GM12878 (cell line): ENCODE results near the gene SFXN5. TPM values are rescaled to one million over a fixed set of nuclear protein-coding genes. Genes with fewer than 3 reads are reported as not detected.

ENCODE experiments used
- ATAC-seq: fragments of 200-7000 bp; cut with Tn5 transposase; 3 replicates; pipeline ENCODE4 v1.9.1; 2020; ENCODE audit warnings: mild to moderate bottlenecking, moderate library complexity
- BruUV-seq: library from RNA; stranded (reverse); fragments of 400-500 nt; replicated peaks from 2 replicates; lab custom pipeline; 2021; lab: Mats Ljungman, UMichigan
- CTCF ChIA-PET: fragments of 300-600 bp; sonication (Branson Sonifier 250); formaldehyde crosslinking; extraction: SDS; loops from one replicate; lab custom pipeline; 2021; ENCODE audit warnings: inconsistent platforms; lab: Yijun Ruan, JAX
- POLR2A ChIA-PET: fragments of 350-600 bp; formaldehyde crosslinking; extraction: SDS; loops from one replicate; lab custom pipeline; 2021; ENCODE audit warnings: inconsistent platforms; lab: Charles Lee
- RAD21 ChIA-PET: fragments of 300-600 bp; sonication (Branson Sonifier 250); formaldehyde crosslinking; loops from one replicate; lab custom pipeline; 2023; ENCODE audit warnings: antibody characterized with exemption; ENCODE audit not compliant: unreplicated experiment; lab: Charles Lee
- SMC1A ChIA-PET: fragments of 300-600 bp; sonication (Branson Sonifier 250); formaldehyde crosslinking; loops from one replicate; lab custom pipeline; 2023; ENCODE audit not compliant: unreplicated experiment, uncharacterized antibody; lab: Charles Lee
- DNase-seq: peaks from one replicate; pipeline ENCODE4 v3.0.0-alpha.2; 2011; ENCODE audit warnings: low read depth, low spot score
- FAIRE-seq: peaks from 3 replicates; lab custom pipeline; 2011; peaks lifted over from hg19 to GRCh38; lab: Jason Lieb, UNC
- H2AFZ ChIP-seq: 2 replicates; pipeline ENCODE4 v1.6.0; 2011; ENCODE audit warnings: low read depth, low read length, control low read depth; ENCODE audit not compliant: control insufficient read depth
- H3K27ac ChIP-seq: 2 replicates; pipeline ENCODE4 v1.5.1; 2011; ENCODE audit warnings: control low read depth; ENCODE audit not compliant: control insufficient read depth, insufficient read depth
- H3K27me3 ChIP-seq, 2 experiments: replicated peaks in 1 of 2; 2 replicates each; pipeline versions ENCODE4 v1.6.0 to v1.6.1; 2011; ENCODE audit warnings: low read length in 1 of 2; ENCODE audit not compliant: control insufficient read depth in 2 of 2, insufficient read depth in 2 of 2
- H3K36me3 ChIP-seq, 2 experiments: 2 replicates each; pipeline ENCODE4 v1.5.1; 2011; ENCODE audit warnings: low read length in 1 of 2; ENCODE audit not compliant: control insufficient read depth in 2 of 2, insufficient read depth in 2 of 2
- H3K4me1 ChIP-seq: 2 replicates; pipeline ENCODE4 v1.6.1; 2011; ENCODE audit warnings: mild to moderate bottlenecking, low read length, moderate library complexity, mixed read lengths; ENCODE audit not compliant: control insufficient read depth, insufficient read depth
- H3K4me2 ChIP-seq: 2 replicates; pipeline ENCODE4 v1.6.0; 2011; ENCODE audit warnings: control low read depth; ENCODE audit not compliant: control insufficient read depth, insufficient read depth
- H3K4me3 ChIP-seq: fragments of 200-600 bp; sonication (generic); 2 replicates; pipeline ENCODE4 v1.5.1; 2016
- H3K79me2 ChIP-seq: 2 replicates; pipeline ENCODE4 v1.6.0; 2011; ENCODE audit warnings: low read length; ENCODE audit not compliant: control insufficient read depth, insufficient read depth
- H3K9ac ChIP-seq: 2 replicates; pipeline ENCODE4 v1.8.0; 2011; ENCODE audit warnings: low read length, control low read depth, mixed read lengths; ENCODE audit not compliant: control insufficient read depth, insufficient read depth
- H3K9me3 ChIP-seq: replicated peaks from 3 replicates; pipeline ENCODE4 v1.5.1; 2011; ENCODE audit warnings: mild to moderate bottlenecking, low read length; ENCODE audit not compliant: control insufficient read depth, insufficient read depth
- H4K20me1 ChIP-seq: 2 replicates; pipeline ENCODE4 v1.6.0; 2011; ENCODE audit not compliant: control insufficient read depth, insufficient read depth
- ATF2 ChIP-seq: IDR thresholded peaks from 2 replicates; pipeline ENCODE4 v1.6.1; 2012; ENCODE audit warnings: low read length, inconsistent platforms
- BACH1 ChIP-seq: fragments of 450-650 bp; IDR thresholded peaks from 2 replicates; pipeline ENCODE4 v1.6.1; 2017; ENCODE audit warnings: mild to moderate bottlenecking, borderline replicate concordance
- CBX5 ChIP-seq: sonication (generic); IDR thresholded peaks from 2 replicates; pipeline ENCODE4 v1.6.1; 2016; ENCODE audit warnings: low read depth, moderate library complexity, mild to moderate bottlenecking, inconsistent platforms
- ETV6 ChIP-seq, 2 experiments: fragments of 450-650 bp in 1 of 2; IDR thresholded peaks in 1 of 2; conservative IDR thresholded peaks in 1 of 2; 2 replicates each; pipeline ENCODE4 v1.6.1; 2014; ENCODE audit warnings: antibody characterized with exemption in 1 of 2, borderline replicate concordance in 1 of 2, low read depth in 1 of 2, mild to moderate bottlenecking in 1 of 2, moderate library complexity in 1 of 2
- LARP7 ChIP-seq: fragments of 450-650 bp; IDR thresholded peaks from 2 replicates; pipeline ENCODE4 v1.6.1; 2017; ENCODE audit warnings: mild to moderate bottlenecking
- MAX ChIP-seq: IDR thresholded peaks from 2 replicates; pipeline ENCODE4 v1.6.1; 2012; ENCODE audit warnings: low read depth, low read length, improper control_type of control experiment
- MTA3 ChIP-seq: IDR thresholded peaks from 2 replicates; pipeline ENCODE4 v1.6.1; 2012; ENCODE audit warnings: low read length, inconsistent platforms, borderline replicate concordance
- MYB ChIP-seq: fragments of 150-350 bp; IDR thresholded peaks from 2 replicates; pipeline ENCODE4 v1.6.1; 2014; ENCODE audit warnings: mild to moderate bottlenecking, low read depth, low read length, borderline replicate concordance
- NFIC ChIP-seq: IDR thresholded peaks from 2 replicates; pipeline ENCODE4 v1.6.1; 2012; ENCODE audit warnings: low read depth, mild to moderate bottlenecking, inconsistent platforms, low read length, moderate library complexity
- NFYB ChIP-seq: IDR thresholded peaks from 2 replicates; pipeline ENCODE4 v1.6.1; 2011; ENCODE audit warnings: low read depth, mild to moderate bottlenecking, low read length, improper control_type of control experiment, moderate library complexity; ENCODE audit not compliant: insufficient read depth
- POLR2AphosphoS5 ChIP-seq: IDR thresholded peaks from 2 replicates; pipeline ENCODE4 v1.6.1; 2011; ENCODE audit warnings: mild to moderate bottlenecking, low read length, inconsistent platforms
- RELA ChIP-seq: fragments of 450-650 bp; IDR thresholded peaks from 2 replicates; pipeline ENCODE4 v1.8.0; 2014; ENCODE audit warnings: borderline replicate concordance; ENCODE audit not compliant: partially characterized antibody
- STAT3 ChIP-seq: IDR thresholded peaks from 2 replicates; pipeline ENCODE4 v1.6.1; 2011; ENCODE audit warnings: low read depth, low read length, improper control_type of control experiment
- USF1 ChIP-seq: IDR thresholded peaks from 2 replicates; pipeline ENCODE4 v1.6.1; 2011; ENCODE audit warnings: borderline replicate concordance, low read depth, mild to moderate bottlenecking, moderate library complexity, mixed read lengths, low read length; ENCODE audit not compliant: insufficient read depth; ENCODE audit errors: extremely low read length
- ZNF217 ChIP-seq: fragments of 450-650 bp; IDR thresholded peaks from 2 replicates; pipeline ENCODE4 v1.6.1; 2017; ENCODE audit warnings: antibody characterized with exemption, mild to moderate bottlenecking
- WGBS: methylation state at CpG from one replicate; pipeline ENCODE4 v1.1.6; 2016; ENCODE audit warnings: low lambda C conversion rate; ENCODE audit not compliant: insufficient replicate concordance, insufficient coverage; ENCODE audit errors: missing lambda C conversion rate; 5-methylcytosine and 5-hydroxymethylcytosine counted together
- in situ Hi-C: fragments of 300-500 bp; cut with MboI; formaldehyde crosslinking; loops from 9 replicates; pipeline ENCODE4 v1.14.3; 2018; ENCODE audit warnings: mixed read lengths
- intact Hi-C: fragments of 100-400 bp; cut with micrococcal nuclease; formaldehyde crosslinking; loops from one replicate; pipeline ENCODE4 v1.14.2; 2022; ENCODE audit not compliant: unreplicated experiment
- polyA plus RNA-seq, 11 experiments: library from polyadenylated mRNA; depleted of rRNA in 4 of 11; unstranded in 6 of 11; stranded (reverse) in 5 of 11; fragments of >200 nt; fragmentation: Nextera tagmentation in 4 of 11; fragmentation: Illumina TruSeq in 1 of 11; extraction: Ambion mirVana in 4 of 11; extraction: Trizol in 1 of 11; gene quantifications; 1 replicate in 1 of 11; 2 replicates in 10 of 11; pipeline versions ENCODE4 v1.2.1 to v1.2.3, GENCODE V29; 2011 to 2016; ENCODE audit warnings: inconsistent platforms in 2 of 11, missing spikeins in 2 of 11, low read depth in 1 of 11
- total RNA-seq, 4 experiments: library from RNA; depleted of rRNA in 3 of 4; stranded (reverse); fragments of >200 nt in 3 of 4; fragmentation: Illumina TruSeq in 1 of 4; extraction: Trizol in 1 of 4; gene quantifications; 2 replicates each; pipeline versions ENCODE4 v1.2.1 to v1.2.3, GENCODE V29; 2013 to 2021

The SFXN5 gene
- total and polyA plus RNA-seq, 10 of the 15 experiments (the other 5 are each of a cell fraction or from before 2014, with no cell fraction given): 3.3 to 15.9 (median 11.2) TPM

GRCh38 chr2:73050121-73050545, 21.4 kb downstream of the SFXN5 start:
- DNase-seq: no peak
- no peak overlapping the region for H3K9ac ChIP-seq
- FAIRE-seq: no peak
- TF ChIP-seq ETV6 (conservative IDR thresholded peaks at IDR 0.05 in 1 of 2, IDR thresholded peaks at IDR 0.05 in 1 of 2; ENCODE audit: borderline replicate concordance in 1 of 2, low read depth in 1 of 2) (no peak), MTA3 (no peak), STAT3 (no peak)
- 81% methylated on average over 6 of the region's 6 CpGs for WGBS
- intact Hi-C loops: no loop called here
- SMC1A ChIA-PET: no interaction called here
- no peaks in the 10 kb centered on the region for H3K9me3 ChIP-seq
- in situ Hi-C loops: no loop called here
- no peaks in the 10 kb centered on the region for H3K27me3 ChIP-seq
- H2AFZ ChIP-seq: no peak overlapping the region
- POLR2A ChIA-PET: no interaction called here
- no peaks in the 10 kb centered on the region for H4K20me1 ChIP-seq
- no peaks in the 10 kb centered on the region for H3K36me3 ChIP-seq
- ATAC-seq: no peak
- no peak overlapping the region for H3K4me2 ChIP-seq
- no peak overlapping the region for H3K27ac ChIP-seq
- CTCF ChIA-PET: no interaction called here
- no peaks in the 10 kb centered on the region for H3K79me2 ChIP-seq
- BruUV-seq: no TSS peak
- RAD21 ChIA-PET: no interaction called here
- H3K4me1 ChIP-seq: no peaks in the 10 kb centered on the region
- no peak overlapping the region for H3K4me3 ChIP-seq

GRCh38 chr2:73043929-73044832, 27.3 kb downstream of the SFXN5 start:
- intact Hi-C loops (no loop called here), in situ Hi-C loops (no loop called here)
- Histone ChIP-seq H3K79me2 (no peaks in the 10 kb centered on the region), H3K36me3 (no peaks in the 10 kb centered on the region), H4K20me1 (no peaks in the 10 kb centered on the region), H3K4me2 (no peak overlapping the region), H3K9me3 (no peaks in the 10 kb centered on the region), H2AFZ (no peak overlapping the region), H3K9ac (no peak overlapping the region), H3K4me1 (no peaks in the 10 kb centered on the region), H3K27ac (no peak overlapping the region), H3K27me3 (no peaks in the 10 kb centered on the region)
- 47% methylated on average over 12 of the region's 12 CpGs for WGBS
- ChIA-PET RAD21 (no interaction called here), CTCF (no interaction called here), POLR2A (no interaction called here), SMC1A (no interaction called here)
- no peak for ATAC-seq
- DNase-seq: no peak
- BruUV-seq: no TSS peak
- no peak for FAIRE-seq
- no peak for TF ChIP-seq MAX
- no peak for TF ChIP-seq LARP7
- TF ChIP-seq ATF2: no peak
- TF ChIP-seq POLR2AphosphoS5: no peak
- TF ChIP-seq RELA: no peak
- TF ChIP-seq MYB: no peak
- no peak for TF ChIP-seq NFYB
- TF ChIP-seq NFIC: no peak
- no peak for TF ChIP-seq BACH1
- TF ChIP-seq USF1: no peak
- TF ChIP-seq ZNF217: no peak
- TF ChIP-seq CBX5: no peak
- TF ChIP-seq, all 136 proteins: peak for 0
- no peak overlapping the region for H3K4me3 ChIP-seq
